GM19467 (cell line): Measurements from ENCODE around the gene IVL.

Experiments
- ATAC-seq: cut with Tn5 transposase; IDR thresholded peaks from one replicate; pipeline ENCODE4 v1.9.1; 2021; ENCODE audit warnings: mild to moderate bottlenecking, moderate library complexity; ENCODE audit not compliant: unreplicated experiment

Gene IVL

DNA sequence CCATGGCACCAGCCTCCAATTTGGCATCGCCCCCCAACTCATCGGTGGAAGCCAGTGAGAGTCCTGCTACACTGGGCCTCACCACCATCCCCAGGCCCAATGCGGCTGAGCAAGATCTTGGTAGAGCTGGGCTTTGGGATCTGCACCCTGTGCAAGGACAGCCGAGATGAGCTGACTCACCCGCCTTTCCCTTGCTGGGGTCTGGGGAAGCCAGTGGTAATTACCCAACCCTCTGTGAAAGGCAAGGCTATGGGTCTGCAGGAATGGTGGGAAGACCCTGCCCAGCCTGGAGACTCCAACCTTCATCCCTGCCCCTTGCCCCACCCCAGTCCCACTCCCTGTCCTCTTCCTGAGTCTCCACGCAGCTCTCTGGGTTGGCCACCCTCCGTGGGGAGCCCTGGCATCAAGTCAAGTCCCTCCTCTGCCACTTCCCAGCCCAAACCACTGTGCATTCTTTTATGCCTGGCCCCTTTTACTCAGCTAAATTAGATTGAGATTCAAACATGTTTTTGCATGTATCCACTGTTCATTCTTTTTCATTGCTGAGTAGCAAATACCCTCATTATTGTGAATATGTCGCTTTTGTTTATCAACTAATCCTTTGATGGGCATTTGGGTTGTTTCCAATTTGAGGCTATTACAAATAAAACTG, 21.5 kb upstream of the IVL start:
- ATAC-seq: no peak

DNA sequence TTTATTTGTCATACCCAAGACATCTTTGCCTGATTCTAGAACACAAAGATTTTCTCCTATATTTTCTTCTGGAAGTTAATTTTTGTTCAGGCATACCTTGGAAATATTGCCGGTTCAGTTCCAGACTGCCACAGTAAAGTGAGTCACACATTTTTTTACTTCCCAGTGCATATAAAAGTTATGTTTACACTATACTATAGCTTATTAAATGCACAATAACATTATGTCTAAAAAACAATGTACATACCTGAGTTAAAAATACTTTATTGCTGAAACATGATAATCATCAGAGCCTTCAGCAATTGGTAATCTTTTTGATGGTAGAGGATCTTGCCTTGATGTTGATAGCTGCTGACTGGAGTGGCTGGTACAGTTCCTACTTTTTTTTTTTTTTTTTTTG, 20.2 kb upstream of the IVL start:
- no peak for ATAC-seq

- no peak for ATAC-seq
Observed at GRCh38 chr1:152899027-152899426, 9.3 kb upstream of the IVL start.

DNA sequence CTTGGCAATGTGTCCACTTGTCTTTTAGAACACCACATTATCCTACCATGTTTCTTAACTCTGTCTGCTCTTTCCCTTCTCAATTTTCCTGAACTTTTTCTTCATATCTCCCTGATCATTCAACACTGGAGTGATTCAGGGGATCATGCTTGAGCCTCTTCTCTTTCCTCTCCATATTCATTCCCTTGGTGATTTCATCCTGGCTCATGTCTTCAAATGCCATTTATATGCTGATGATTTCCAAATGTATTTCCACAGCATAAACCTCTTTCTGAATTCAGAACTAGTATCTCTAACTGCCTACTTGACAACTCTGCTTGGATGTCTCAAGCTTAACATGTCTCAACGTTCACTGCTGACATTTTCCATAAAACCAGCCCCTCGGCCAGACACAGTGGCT, 8.5 kb upstream of the IVL start:
- no peak for ATAC-seq

DNA sequence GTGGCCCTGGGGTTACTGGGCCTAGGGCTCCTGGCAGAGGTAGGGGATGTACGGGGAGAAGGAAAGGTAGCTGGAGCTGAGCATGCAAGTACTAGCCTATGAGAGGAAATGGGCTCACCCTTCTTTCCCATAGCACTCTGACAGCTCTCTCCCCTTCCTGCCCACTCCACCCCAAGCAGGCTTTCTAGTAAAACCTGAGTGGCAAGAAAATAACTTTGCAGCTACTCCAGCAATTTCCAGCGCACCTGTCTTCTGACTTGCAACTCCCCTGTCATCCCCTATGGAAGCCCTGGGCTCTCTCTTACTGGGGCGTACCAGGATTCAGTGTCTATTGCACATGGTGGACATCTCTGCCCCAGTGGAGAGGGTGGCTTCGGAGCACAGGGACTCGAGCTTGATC, 6.7 kb upstream of the IVL start:
- no peak for ATAC-seq

- ATAC-seq: no peak
Observed at GRCh38 chr1:152902636-152903035, 5.7 kb upstream of the IVL start.

GRCh38 chr1:152904688-152905440, 3.5 kb upstream of the IVL start:
- no peak for ATAC-seq

GRCh38 chr1:152906023-152906565, 2.3 kb upstream of the IVL start:
- ATAC-seq: no peak

DNA sequence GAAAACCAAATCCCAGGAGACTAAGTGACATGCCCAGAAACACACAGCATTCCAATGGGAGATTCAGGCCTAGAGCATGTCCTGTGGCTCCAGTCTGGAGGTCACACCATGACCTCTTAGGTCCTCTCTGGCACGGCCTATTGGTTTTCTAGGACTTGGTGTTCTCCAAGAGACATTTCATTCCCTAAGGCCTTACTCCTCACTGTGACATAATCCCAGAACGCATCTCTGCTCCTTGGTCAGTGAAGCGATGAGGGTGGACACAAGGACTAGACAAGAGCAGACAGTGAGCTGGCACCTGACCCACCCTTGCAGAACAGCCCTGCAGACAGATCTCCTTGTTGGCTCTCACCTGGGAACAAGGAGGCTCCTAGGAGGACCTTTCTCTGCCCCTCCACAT, 860 bp downstream of the IVL start:
- ATAC-seq: no peak

GRCh38 chr1:152912471-152912870, 4.1 kb downstream of the IVL start:
- no peak for ATAC-seq

- ATAC-seq: no peak
Observed at GRCh38 chr1:152912900-152913299, 4.6 kb downstream of the IVL start.

DNA sequence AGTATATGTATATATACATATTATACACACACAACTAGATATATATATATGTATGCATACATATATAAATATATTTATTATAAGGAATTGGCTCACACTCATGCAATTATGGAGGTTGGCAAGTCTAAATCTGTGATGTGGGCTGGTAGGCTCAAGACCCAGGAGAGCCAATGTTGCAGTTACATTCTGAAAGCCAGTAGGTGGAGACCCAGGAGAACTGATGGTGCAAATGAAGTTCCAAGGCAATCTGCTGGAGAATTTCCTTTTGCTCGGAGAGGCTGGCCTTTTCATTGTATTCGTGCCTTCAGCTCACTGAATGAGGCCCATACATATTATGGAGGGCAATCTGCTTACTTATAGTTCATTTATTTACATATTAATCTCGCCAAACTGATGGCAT, 9.4 kb downstream of the IVL start:
- no peak for ATAC-seq

GRCh38 chr1:152919071-152919470, 10.7 kb downstream of the IVL start:
- no peak for ATAC-seq

- no peak for ATAC-seq
Observed at GRCh38 chr1:152924191-152924590, 15.8 kb downstream of the IVL start.

DNA sequence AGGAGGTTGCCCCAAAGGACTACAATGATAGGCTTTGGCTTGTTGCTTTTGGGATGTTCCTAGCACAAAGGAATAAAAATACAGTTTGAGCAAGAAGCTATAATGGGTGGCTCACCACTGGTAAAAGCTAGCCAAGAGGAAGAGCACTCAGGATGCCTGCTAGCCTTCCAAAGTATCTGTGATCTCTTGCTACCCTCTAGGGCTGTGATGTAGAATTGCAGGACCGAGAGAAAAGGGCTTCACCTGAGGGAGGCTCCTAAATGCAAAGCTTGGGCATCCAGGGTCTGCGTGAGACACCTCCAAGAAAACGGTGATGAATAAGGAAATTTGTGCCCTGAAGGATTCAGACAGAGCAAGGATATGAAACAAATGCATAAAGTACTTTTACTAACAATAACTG, 17.7 kb downstream of the IVL start:
- peak; percentile 56 for ATAC-seq

- ATAC-seq: no peak
Observed at GRCh38 chr1:152928671-152929070, 20.3 kb downstream of the IVL start.

DNA sequence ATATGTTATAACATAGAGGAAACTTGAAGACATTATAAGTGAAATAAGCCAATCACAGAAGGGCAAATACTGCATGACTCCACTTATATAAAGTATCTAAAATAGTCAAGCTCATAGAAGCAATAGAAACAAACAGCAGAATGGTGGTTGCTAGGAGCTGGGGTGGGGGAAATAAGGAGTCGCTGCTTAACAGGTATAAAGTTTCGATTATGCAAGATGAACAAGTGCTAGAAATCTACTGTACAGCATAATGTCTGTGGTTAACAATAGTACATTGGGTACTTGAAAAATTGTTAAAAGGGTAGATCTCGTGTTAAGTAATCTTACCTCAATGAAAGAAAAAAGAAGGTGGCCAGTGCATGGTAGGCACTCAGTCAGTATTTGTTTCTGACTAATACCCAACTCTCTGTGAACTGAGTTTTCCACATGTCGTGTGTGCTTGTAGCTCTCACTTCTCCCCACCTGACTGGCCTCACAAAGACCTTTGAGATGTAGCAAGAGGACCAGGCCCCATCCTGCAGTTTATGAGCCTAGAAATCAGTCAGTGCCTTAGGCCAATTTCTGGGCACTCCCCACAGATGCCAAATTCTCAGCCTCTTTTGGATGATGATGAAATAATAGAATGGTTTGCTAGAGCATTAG, 23.9 kb downstream of the IVL start:
- ATAC-seq: no peak

GRCh38 chr1:152933196-152933595, 24.9 kb downstream of the IVL start:
- no peak for ATAC-seq

GRCh38 chr1:152940614-152941013, 32.3 kb downstream of the IVL start:
- ATAC-seq: no peak

GRCh38 chr1:152941037-152941711, 32.8 kb downstream of the IVL start:
- ATAC-seq: no peak

DNA sequence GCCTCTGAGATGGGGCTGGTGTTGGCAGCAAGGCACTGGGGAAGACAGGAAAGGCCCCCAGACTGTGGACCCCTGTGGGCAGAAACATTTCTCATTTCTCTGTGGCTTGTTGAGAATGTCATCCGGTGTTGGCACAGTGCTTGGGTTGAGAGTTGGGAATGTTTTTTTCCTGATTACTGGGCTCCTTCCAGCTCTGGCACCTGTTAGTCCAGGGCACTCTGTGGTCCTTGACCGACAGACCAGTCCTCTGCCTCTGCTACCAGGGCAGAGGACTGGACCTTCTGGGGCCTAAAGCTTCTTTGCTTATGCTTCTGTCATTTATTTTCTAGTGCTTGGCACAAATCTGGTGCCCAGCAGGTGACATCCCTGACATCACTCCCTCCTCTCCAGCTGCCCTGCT, 33.8 kb downstream of the IVL start:
- ATAC-seq: no peak
